Measurements from ENCODE around the gene MACC1. TPM values are rescaled to one million over a fixed set of nuclear protein-coding genes. Genes with fewer than 3 reads are reported as not detected.
"Not testable (repeated sequence)": the region's sequence is repeated elsewhere in the genome, so short reads cannot be mapped to it uniquely, and the experiment has no call there.

MACC1 gene
- total and polyA plus RNA-seq, 4 donors = 0.69 to 3.0 (median 1.7) TPM; not detected in 1

GRCh38 chr7:20193873-20194272 lies 23.3 kb downstream of the MACC1 start:
- ATAC-seq (ENCODE audit: low FRiP score) = no peak
- WGBS, 2 donors = 88 to 94% methylated on average over 6 of the region's 6 CpGs
- Histone ChIP-seq H3K27me3 (ENCODE audit: control insufficient read depth in 1 of 2, insufficient read depth in 2 of 2, low read length in 1 of 2) (no peaks in the 10 kb centered on the region), H3K4me3 (ENCODE audit: low read length in 2 of 2) (no peak overlapping the region), H3K4me1 (ENCODE audit: control insufficient read depth in 1 of 2, insufficient read depth in 2 of 2, low read length in 2 of 2) (no peaks in the 10 kb centered on the region), H3K9me3 (ENCODE audit: control insufficient read depth, low read length) (no peaks in the 10 kb centered on the region), H3K36me3 (ENCODE audit: control insufficient read depth in 1 of 2, insufficient read depth in 2 of 2, low read length in 1 of 2) (no peaks in the 10 kb centered on the region), H3K27ac (ENCODE audit: low read depth in 1 of 2, low read length in 2 of 2) (no peak overlapping the region)
- DNase-seq = no peak
- intact Hi-C loops (cut with DNase I) = no loop called here

- Histone ChIP-seq H3K27ac (ENCODE audit: low read depth in 1 of 2, low read length in 2 of 2) (no peak overlapping the region), H3K4me1 (ENCODE audit: control insufficient read depth in 1 of 2, insufficient read depth in 2 of 2, low read length in 2 of 2) (no peaks in the 10 kb centered on the region), H3K4me3 (ENCODE audit: low read length in 2 of 2) (no peak overlapping the region), H3K27me3 (ENCODE audit: control insufficient read depth in 1 of 2, insufficient read depth in 2 of 2, low read length in 1 of 2) (no peaks in the 10 kb centered on the region), H3K9me3 (ENCODE audit: control insufficient read depth, low read length) (no peaks in the 10 kb centered on the region), H3K36me3 (ENCODE audit: control insufficient read depth in 1 of 2, insufficient read depth in 2 of 2, low read length in 1 of 2) (no peaks in the 10 kb centered on the region)
- no peak for DNase-seq
- no peak for ATAC-seq (ENCODE audit: low FRiP score)
- intact Hi-C loops (cut with DNase I) = no loop called here
- WGBS, 2 donors = 16 to 28% methylated on average over 1 of the region's 1 CpG
Measured at GRCh38 chr7:20193242-20193777, 23.9 kb downstream of the MACC1 start.

DNA sequence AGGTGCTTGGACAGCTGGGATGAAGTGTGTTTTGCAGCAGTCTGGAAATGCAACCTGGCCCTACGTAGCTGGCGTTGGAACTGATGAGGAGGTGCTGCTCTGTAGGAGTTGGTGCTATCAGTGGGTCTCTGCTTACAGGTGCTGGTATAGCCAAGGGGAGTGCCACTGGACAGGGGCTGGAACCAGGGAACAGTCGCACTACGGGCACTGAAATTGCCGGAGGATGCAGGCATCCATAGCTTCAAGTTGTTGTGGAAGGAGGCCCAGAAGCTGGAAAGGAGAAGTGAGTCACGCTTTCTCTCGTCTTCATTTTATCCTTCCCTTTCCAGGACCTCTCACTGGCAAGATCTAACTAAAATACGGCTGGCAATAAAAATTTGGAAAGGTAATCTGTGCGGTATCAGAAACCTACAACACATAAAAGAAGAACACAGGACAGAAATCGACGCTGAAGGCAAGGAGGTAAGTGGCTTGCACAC lies 25.8 kb downstream of the MACC1 start:
- 92 to 95% methylated on average over 11 of the region's 11 CpGs for WGBS, 2 donors
- no peaks in the 10 kb centered on the region for H3K27me3 ChIP-seq (ENCODE audit: control insufficient read depth in 1 of 2, insufficient read depth in 2 of 2, low read length in 1 of 2)
- intact Hi-C loops (cut with DNase I) = no loop called here
- no peak overlapping the region for H3K4me3 ChIP-seq (ENCODE audit: low read length in 2 of 2)
- H3K27ac ChIP-seq (ENCODE audit: low read depth in 1 of 2, low read length in 2 of 2) = no peak overlapping the region
- DNase-seq = no peak
- H3K9me3 ChIP-seq (ENCODE audit: control insufficient read depth, low read length) = no peaks in the 10 kb centered on the region
- H3K4me1 ChIP-seq (ENCODE audit: control insufficient read depth in 1 of 2, insufficient read depth in 2 of 2, low read length in 2 of 2) = no peaks in the 10 kb centered on the region
- H3K36me3 ChIP-seq (ENCODE audit: control insufficient read depth in 1 of 2, insufficient read depth in 2 of 2, low read length in 1 of 2) = no peaks in the 10 kb centered on the region
- ATAC-seq (ENCODE audit: low FRiP score) = no peak

GRCh38 chr7:20190560-20191390 lies 26.4 kb downstream of the MACC1 start:
- H3K36me3 ChIP-seq (ENCODE audit: control insufficient read depth in 1 of 2, insufficient read depth in 2 of 2, low read length in 1 of 2) = no peaks in the 10 kb centered on the region
- no peaks in the 10 kb centered on the region for H3K4me1 ChIP-seq (ENCODE audit: control insufficient read depth in 1 of 2, insufficient read depth in 2 of 2, low read length in 2 of 2)
- H3K27ac ChIP-seq (ENCODE audit: low read depth in 1 of 2, low read length in 2 of 2) = no peak overlapping the region
- H3K4me3 ChIP-seq (ENCODE audit: low read length in 2 of 2) = no peak overlapping the region
- 24 to 25% methylated on average over 2 of the region's 2 CpGs for WGBS, 2 donors
- ATAC-seq (ENCODE audit: low FRiP score) (no peak), DNase-seq (no peak)
- H3K9me3 ChIP-seq (ENCODE audit: control insufficient read depth, low read length) = no peaks in the 10 kb centered on the region
- H3K27me3 ChIP-seq (ENCODE audit: control insufficient read depth in 1 of 2, insufficient read depth in 2 of 2, low read length in 1 of 2) = no peaks in the 10 kb centered on the region
- intact Hi-C loops (cut with DNase I) = no loop called here

DNA sequence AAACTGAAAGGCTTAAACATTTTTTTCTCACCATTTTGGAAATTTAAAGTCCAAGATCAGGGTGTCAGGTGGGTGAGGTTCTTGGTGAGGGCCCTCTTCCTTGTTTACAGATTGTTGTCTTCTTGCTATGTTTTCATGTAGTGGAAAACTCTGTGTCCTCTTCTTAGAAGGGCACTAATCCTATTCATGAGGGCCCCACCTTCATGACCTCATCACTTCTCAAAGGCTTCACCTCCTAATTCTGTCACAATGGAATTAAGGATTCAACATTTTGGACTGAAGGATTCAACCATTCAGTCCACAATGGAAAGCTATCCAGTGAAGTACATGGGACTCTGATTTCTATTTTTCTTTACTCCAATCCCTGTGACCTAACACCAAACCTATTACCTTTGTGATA lies 27.3 kb downstream of the MACC1 start:
- intact Hi-C loops (cut with DNase I) = no loop called here
- Histone ChIP-seq H3K36me3 (ENCODE audit: control insufficient read depth in 1 of 2, insufficient read depth in 2 of 2, low read length in 1 of 2) (no peaks in the 10 kb centered on the region), H3K9me3 (ENCODE audit: control insufficient read depth, low read length) (no peaks in the 10 kb centered on the region), H3K27ac (ENCODE audit: low read depth in 1 of 2, low read length in 2 of 2) (no peak overlapping the region), H3K4me1 (ENCODE audit: control insufficient read depth in 1 of 2, insufficient read depth in 2 of 2, low read length in 2 of 2) (no peaks in the 10 kb centered on the region), H3K4me3 (ENCODE audit: low read length in 2 of 2) (no peak overlapping the region), H3K27me3 (ENCODE audit: control insufficient read depth in 1 of 2, insufficient read depth in 2 of 2, low read length in 1 of 2) (no peaks in the 10 kb centered on the region)
- DNase-seq (no peak), ATAC-seq (ENCODE audit: low FRiP score) (no peak)

DNA sequence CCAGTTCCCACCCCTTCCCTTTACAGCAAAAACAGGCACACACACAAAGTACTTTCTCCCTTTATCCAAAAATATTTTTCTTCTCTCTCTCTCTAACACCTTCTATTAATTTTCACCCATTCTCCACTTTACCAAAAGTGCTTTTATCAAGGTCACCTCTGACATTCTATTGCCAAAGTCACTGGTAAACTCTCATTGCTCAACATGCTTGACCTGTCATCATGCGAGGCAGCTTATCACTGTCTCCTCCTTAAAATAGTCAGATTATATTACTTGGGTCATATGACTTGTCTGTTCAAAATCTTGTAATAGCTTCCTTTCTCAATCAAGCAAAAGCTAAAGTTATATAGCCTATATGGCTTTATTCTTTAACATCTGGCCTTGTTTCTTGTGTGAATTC lies 28.6 kb downstream of the MACC1 start:
- Histone ChIP-seq H3K27ac (ENCODE audit: low read depth in 1 of 2, low read length in 2 of 2) (no peak overlapping the region), H3K9me3 (ENCODE audit: control insufficient read depth, low read length) (no peaks in the 10 kb centered on the region), H3K4me3 (ENCODE audit: low read length in 2 of 2) (no peak overlapping the region), H3K27me3 (ENCODE audit: control insufficient read depth in 1 of 2, insufficient read depth in 2 of 2, low read length in 1 of 2) (no peaks in the 10 kb centered on the region), H3K36me3 (ENCODE audit: control insufficient read depth in 1 of 2, insufficient read depth in 2 of 2, low read length in 1 of 2) (no peaks in the 10 kb centered on the region), H3K4me1 (ENCODE audit: control insufficient read depth in 1 of 2, insufficient read depth in 2 of 2, low read length in 2 of 2) (no peaks in the 10 kb centered on the region)
- ATAC-seq (ENCODE audit: low FRiP score) (no peak), DNase-seq (no peak)
- intact Hi-C loops (cut with DNase I) = no loop called here
- WGBS, 2 donors = 82 to 86% methylated on average over 1 of the region's 1 CpG

DNA sequence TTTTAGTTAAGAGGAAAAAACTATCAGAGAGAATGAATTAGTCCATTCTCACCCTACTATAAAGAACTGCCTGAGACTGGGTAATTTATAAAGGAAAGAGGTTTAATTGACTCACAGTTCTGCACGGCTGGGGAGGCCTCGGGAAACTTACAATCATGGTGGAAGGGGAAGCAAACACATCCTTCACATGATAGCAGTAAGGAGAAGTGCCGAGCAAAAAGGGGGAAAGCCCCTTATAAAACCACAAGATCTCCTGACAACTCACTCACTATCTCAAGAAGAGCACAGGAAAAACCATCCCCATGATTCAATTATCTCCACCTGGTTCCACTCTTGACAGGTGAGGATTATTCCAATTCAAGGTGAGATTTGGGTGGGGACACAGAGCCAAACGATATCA lies 29.3 kb downstream of the MACC1 start:
- H3K9me3 ChIP-seq (ENCODE audit: control insufficient read depth, low read length); H3K27ac ChIP-seq (ENCODE audit: low read depth in 1 of 2, low read length in 2 of 2); intact Hi-C loops (cut with DNase I); ATAC-seq (ENCODE audit: low FRiP score); DNase-seq; H3K4me3 ChIP-seq (ENCODE audit: low read length in 2 of 2); H3K36me3 ChIP-seq (ENCODE audit: control insufficient read depth in 1 of 2, insufficient read depth in 2 of 2, low read length in 1 of 2); H3K4me1 ChIP-seq (ENCODE audit: control insufficient read depth in 1 of 2, insufficient read depth in 2 of 2, low read length in 2 of 2); H3K27me3 ChIP-seq (ENCODE audit: control insufficient read depth in 1 of 2, insufficient read depth in 2 of 2, low read length in 1 of 2): not testable (repeated sequence)
- 76 to 82% methylated on average over 4 of the region's 4 CpGs for WGBS, 2 donors

- no peaks in the 10 kb centered on the region for H3K4me1 ChIP-seq (ENCODE audit: control insufficient read depth in 1 of 2, insufficient read depth in 2 of 2, low read length in 2 of 2)
- WGBS, 2 donors = 97% methylated on average over 5 of the region's 5 CpGs
- DNase-seq (no peak), ATAC-seq (ENCODE audit: low FRiP score) (no peak)
- H3K36me3 ChIP-seq (ENCODE audit: control insufficient read depth in 1 of 2, insufficient read depth in 2 of 2, low read length in 1 of 2) = no peaks in the 10 kb centered on the region
- H3K4me3 ChIP-seq (ENCODE audit: low read length in 2 of 2) = no peak overlapping the region
- H3K9me3 ChIP-seq (ENCODE audit: control insufficient read depth, low read length) = no peaks in the 10 kb centered on the region
- H3K27me3 ChIP-seq (ENCODE audit: control insufficient read depth in 1 of 2, insufficient read depth in 2 of 2, low read length in 1 of 2) = no peaks in the 10 kb centered on the region
- no peak overlapping the region for H3K27ac ChIP-seq (ENCODE audit: low read depth in 1 of 2, low read length in 2 of 2)
- intact Hi-C loops (cut with DNase I) = no loop called here
Measured at GRCh38 chr7:20185988-20186387, 31.2 kb downstream of the MACC1 start.

DNA sequence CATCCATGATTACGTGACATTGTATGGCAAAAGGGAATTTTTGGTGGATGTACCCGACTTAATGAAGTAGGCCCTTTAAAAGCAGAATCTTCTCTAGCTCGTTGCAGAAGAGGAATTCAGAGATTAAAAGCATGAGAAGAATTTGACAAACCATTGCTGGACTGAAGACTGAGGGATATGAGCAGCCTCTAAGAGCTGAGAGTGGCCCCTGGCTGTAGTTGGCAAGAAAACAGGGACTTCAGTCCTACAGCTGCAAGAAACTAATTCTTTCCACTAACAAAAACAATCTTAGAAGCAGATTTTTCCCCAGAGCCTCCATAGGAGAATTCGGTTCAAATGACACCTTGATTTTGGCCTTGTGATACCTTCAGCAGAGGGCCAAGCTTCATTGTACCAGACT lies 34.1 kb downstream of the MACC1 start:
- no peak overlapping the region for H3K4me3 ChIP-seq (ENCODE audit: low read length in 2 of 2)
- H3K4me1 ChIP-seq (ENCODE audit: control insufficient read depth in 1 of 2, insufficient read depth in 2 of 2, low read length in 2 of 2) = no peaks in the 10 kb centered on the region
- no peak for ATAC-seq (ENCODE audit: low FRiP score)
- H3K9me3 ChIP-seq (ENCODE audit: control insufficient read depth, low read length) = no peaks in the 10 kb centered on the region
- WGBS, 2 donors = 64 to 67% methylated on average over 4 of the region's 4 CpGs
- no peaks in the 10 kb centered on the region for H3K27me3 ChIP-seq (ENCODE audit: control insufficient read depth in 1 of 2, insufficient read depth in 2 of 2, low read length in 1 of 2)
- DNase-seq = no peak
- H3K36me3 ChIP-seq (ENCODE audit: control insufficient read depth in 1 of 2, insufficient read depth in 2 of 2, low read length in 1 of 2) = no peaks in the 10 kb centered on the region
- intact Hi-C loops (cut with DNase I) = no loop called here
- no peak overlapping the region for H3K27ac ChIP-seq (ENCODE audit: low read depth in 1 of 2, low read length in 2 of 2)
